Measurements from ENCODE around the gene EIF4E2. TPM values are rescaled to one million over a fixed set of nuclear protein-coding genes. Genes with fewer than 3 reads are reported as not detected.

Gene EIF4E2
- total and polyA plus RNA-seq, 2 of the 13 experiments (the other 11 are each of a cell fraction or from before 2014, with no cell fraction given) = 25.0 to 101 TPM

GRCh38 chr2:232538671-232539070 lies 11.8 kb upstream of the EIF4E2 start:
- CTCF ChIA-PET (ENCODE audit: low intra/inter-chr PET ratio, low total read pairs) = no interaction called here
- Histone ChIP-seq H4K20me1 (ENCODE audit: insufficient read depth, low read length) (no peaks in the 10 kb centered on the region; the same call in 1 of the 2 replicates), H3K4me2 (ENCODE audit: low read depth, low read length) (no peak overlapping the region), H3K4me3 (replicated peaks in 1 of 3; ENCODE audit: insufficient read depth in 1 of 3, low read depth in 2 of 3, low read length in 3 of 3) (no peak overlapping the region), H3K27me3 (ENCODE audit: control insufficient read depth in 1 of 2, insufficient read depth in 2 of 2, low read length in 2 of 2) (peaks cover 0 to 12% of the 10 kb centered on the region in 2 experiments; a peak in 2 of 5 replicates), H3K4me1 (ENCODE audit: insufficient read depth, low read length) (0 out of 2 replicates have a peak, but pooled peaks cover 6% of the 10 kb centered on the region), H3K36me3 (replicated peaks in 1 of 2; ENCODE audit: control insufficient read depth in 1 of 2, insufficient read depth in 2 of 2, low read length in 2 of 2) (no peaks in the 10 kb centered on the region), H2AFZ (ENCODE audit: low read length) (no peak overlapping the region), H3K27ac (ENCODE audit: extremely low read length, insufficient read depth, low read length) (no peak overlapping the region), H3K79me2 (ENCODE audit: insufficient read depth, low read length) (no peaks in the 10 kb centered on the region), H3K9ac (ENCODE audit: insufficient read depth, low read depth, low read length) (no peak overlapping the region), H3K9me3 (ENCODE audit: low read length) (peaks cover 7% of the 10 kb centered on the region)
- DNase-seq (ENCODE audit: low spot score) (no peak), FAIRE-seq (no peak), ATAC-seq (no peak)
- intact Hi-C loops (cut with micrococcal nuclease; ENCODE audit: unreplicated experiment) (no loop called here), in situ Hi-C loops (cut with HindIII; ENCODE audit: extremely low pct_ligation_motif_present, low pct_unique_long_range_greater_than_20kb) (no loop called here)
- WGBS (ENCODE audit: low lambda C conversion rate) = 4% methylated on average over 4 of the region's 4 CpGs
- POLR2A ChIA-PET = interaction anchor here (1.2 kb wide), 1 partner anchor 12 kb away, joined by 7 read pairs; the partner anchor contains the start of genes EIF4E2 and TIGD1
- BruUV-seq (replicated peaks) = no TSS peak
- TF ChIP-seq CCDC6 (CRISPR knock-in tag; IDR thresholded peaks at IDR 0.05) (no peak), ZNF605 (CRISPR knock-in tag; IDR thresholded peaks at IDR 0.05) (no peak), HMG20A (CRISPR knock-in tag; IDR thresholded peaks at IDR 0.05; ENCODE audit: borderline replicate concordance) (no peak), JUNB (CRISPR knock-in tag; IDR thresholded peaks at IDR 0.05; ENCODE audit: borderline replicate concordance) (no peak), ATRX (CRISPR knock-in tag; IDR thresholded peaks at IDR 0.05; ENCODE audit: borderline replicate concordance) (no peak), BCLAF1 (IDR thresholded peaks at IDR 0.05) (no peak), ZNF281 (CRISPR knock-in tag; IDR thresholded peaks at IDR 0.05; ENCODE audit: borderline replicate concordance) (no peak), SP140L (CRISPR knock-in tag; IDR thresholded peaks at IDR 0.05; ENCODE audit: borderline replicate concordance) (no peak), FIP1L1 (IDR thresholded peaks at IDR 0.05; ENCODE audit: borderline replicate concordance, insufficient read depth, low read depth, low read length) (no peak), HNRNPK (IDR thresholded peaks at IDR 0.05; ENCODE audit: low read depth, low read length, poor library complexity, severe bottlenecking) (no peak), CBX2 (IDR thresholded peaks at IDR 0.05; ENCODE audit: low read depth, low read length) (no peak), CBX2 (CRISPR knock-in tag; IDR thresholded peaks at IDR 0.05; ENCODE audit: low read depth) (no peak), PHB2 (IDR thresholded peaks at IDR 0.05; ENCODE audit: partially characterized antibody) (no peak), KAT2B (IDR thresholded peaks at IDR 0.05; ENCODE audit: borderline replicate concordance, low read depth, low read length) (no peak), STAT5B (CRISPR knock-in tag; IDR thresholded peaks at IDR 0.05) (no peak), ZNF260 (CRISPR knock-in tag; IDR thresholded peaks at IDR 0.05; ENCODE audit: borderline replicate concordance, low read depth) (no peak), BORCS8-MEF2B (CRISPR knock-in tag; IDR thresholded peaks at IDR 0.05) (no peak), TFDP1 (CRISPR knock-in tag; IDR thresholded peaks at IDR 0.05; ENCODE audit: borderline replicate concordance) (no peak), ZSCAN21 (CRISPR knock-in tag; IDR thresholded peaks at IDR 0.05; ENCODE audit: borderline replicate concordance) (no peak)

Measured in HepG2 (cell line).